Mesenteric fat pad (tissue), 1 donor: ENCODE data around the gene PCDHA1. TPM values are rescaled to one million over a fixed set of nuclear protein-coding genes. Genes with fewer than 3 reads are reported as not detected.
"Not testable (repeated sequence)": the region's sequence is repeated elsewhere in the genome, so short reads cannot be mapped to it uniquely, and the experiment has no call there.

Experiments
- DNase-seq: peaks from one replicate; pipeline ENCODE4 v3.0.0-alpha.2; 2020; ENCODE audit warnings: low spot score
- total RNA-seq: library from RNA; stranded (reverse); fragmentation: NEBNext Ultra II Directional; extraction: Animal tissue kit (Norgen Biotek cat#: 25700); gene quantifications from one replicate; pipeline ENCODE4 v1.2.1, GENCODE V29; 2021
- donor health status: DM: yes; HTN: yes; CAD: no.

PCDHA1 gene
- total RNA-seq, 1 donor from 2014 or later, result not detected

- peak; percentile 82 for DNase-seq
Observed at GRCh38 chr5:140849831-140850634, 64.1 kb downstream of the PCDHA1 start.

- DNase-seq, result no peak
Observed at GRCh38 chr5:140855772-140856674, 70.1 kb downstream of the PCDHA1 start, which contains the start of gene PCDHA10. TSS of gene PCDHA10 (plus strand) at chr5:140855897. CDS start at chr5:140856049, 152 bp downstream.

- no peak for DNase-seq
Observed at GRCh38 chr5:140857177-140857986, 71.4 kb downstream of the PCDHA1 start.

- DNase-seq, result no peak
Observed at GRCh38 chr5:140857987-140858240, 72.0 kb downstream of the PCDHA1 start.

DNA sequence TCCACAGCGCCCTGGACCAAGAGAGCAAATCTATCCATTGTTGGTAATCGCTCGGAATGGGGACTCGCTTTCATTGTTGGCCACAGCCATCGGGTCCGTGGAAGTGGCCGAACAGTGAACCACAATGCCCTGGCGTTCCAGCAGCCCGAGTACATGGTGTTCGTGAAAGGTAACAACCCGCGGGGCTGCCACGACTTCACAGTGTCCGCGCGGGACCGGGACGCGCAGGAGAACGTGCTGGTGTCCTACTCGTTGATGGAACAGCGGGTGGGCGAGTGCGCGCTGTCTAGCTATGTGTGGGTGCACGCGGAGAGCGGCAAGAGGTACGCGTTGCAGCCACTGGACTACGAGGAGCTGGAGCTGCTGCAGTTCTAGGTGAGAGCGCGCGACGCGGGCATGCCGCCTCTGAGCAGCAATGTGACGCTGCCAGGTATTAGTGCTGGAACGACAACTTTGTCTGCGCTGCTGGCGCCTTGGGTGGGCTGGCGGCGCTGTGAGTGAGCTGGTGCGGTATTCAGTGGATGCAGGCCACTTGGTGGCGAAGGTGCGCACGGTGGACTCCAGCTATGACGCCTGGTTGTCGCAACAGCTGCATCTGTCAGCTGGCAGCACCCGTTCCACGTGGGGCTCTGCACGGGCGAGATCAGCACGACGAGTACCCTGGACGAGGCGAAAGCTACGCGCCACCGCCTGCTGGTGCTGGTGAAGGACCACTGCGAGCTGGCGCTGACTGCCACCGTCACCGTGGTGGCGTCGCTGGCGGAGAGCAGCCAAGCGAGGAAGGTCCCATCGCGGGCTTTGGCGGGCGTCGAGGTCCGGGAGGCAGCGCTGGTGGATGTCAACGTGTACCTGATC is 76.7 kb downstream of the PCDHA1 start:
- DNase-seq, result no peak

DNA sequence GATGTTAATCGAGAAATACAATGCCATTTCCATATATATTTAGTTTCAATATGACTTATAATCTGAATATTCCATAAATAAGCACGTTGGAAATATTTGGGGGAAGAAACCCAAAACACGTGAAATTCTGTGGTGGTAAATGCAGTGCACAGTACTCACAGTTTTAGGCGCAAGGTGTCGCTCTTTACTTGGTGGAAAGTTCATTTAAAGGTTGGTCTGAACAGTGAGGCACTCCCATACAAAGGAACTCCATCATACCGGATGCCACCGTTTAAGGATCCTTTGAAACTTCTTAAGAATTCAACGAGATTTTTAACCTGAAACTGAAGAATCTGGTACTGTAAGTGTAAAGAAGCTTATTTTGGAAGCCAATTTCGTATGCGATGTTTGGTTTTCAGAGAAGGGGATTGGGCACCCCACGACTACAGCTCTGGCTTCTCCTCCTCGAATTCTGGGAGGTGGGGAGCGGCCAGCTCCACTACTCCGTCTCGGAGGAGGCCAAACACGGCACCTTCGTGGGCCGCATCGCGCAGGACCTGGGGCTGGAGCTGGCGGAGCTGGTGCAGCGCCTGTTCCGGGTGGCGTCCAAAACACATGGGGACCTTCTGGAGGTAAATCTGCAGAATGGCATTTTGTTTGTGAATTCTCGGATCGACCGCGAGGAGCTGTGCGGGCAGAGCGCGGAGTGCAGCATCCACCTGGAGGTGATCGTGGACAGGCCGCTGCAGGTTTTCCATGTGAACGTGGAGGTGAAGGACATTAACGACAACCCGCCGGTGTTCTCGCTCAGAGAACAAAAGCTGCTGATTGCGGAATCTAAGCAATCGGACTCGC is 83.0 kb downstream of the PCDHA1 start, which contains the start of gene PCDHA11:
TSS of gene PCDHA11 (plus strand) at position 237 of the 834 bp plus-strand sequence. CDS start at position 384, 147 bp downstream.
- no peak for DNase-seq

- DNase-seq, result no peak
Observed at GRCh38 chr5:140869555-140869886, 83.6 kb downstream of the PCDHA1 start.

DNA sequence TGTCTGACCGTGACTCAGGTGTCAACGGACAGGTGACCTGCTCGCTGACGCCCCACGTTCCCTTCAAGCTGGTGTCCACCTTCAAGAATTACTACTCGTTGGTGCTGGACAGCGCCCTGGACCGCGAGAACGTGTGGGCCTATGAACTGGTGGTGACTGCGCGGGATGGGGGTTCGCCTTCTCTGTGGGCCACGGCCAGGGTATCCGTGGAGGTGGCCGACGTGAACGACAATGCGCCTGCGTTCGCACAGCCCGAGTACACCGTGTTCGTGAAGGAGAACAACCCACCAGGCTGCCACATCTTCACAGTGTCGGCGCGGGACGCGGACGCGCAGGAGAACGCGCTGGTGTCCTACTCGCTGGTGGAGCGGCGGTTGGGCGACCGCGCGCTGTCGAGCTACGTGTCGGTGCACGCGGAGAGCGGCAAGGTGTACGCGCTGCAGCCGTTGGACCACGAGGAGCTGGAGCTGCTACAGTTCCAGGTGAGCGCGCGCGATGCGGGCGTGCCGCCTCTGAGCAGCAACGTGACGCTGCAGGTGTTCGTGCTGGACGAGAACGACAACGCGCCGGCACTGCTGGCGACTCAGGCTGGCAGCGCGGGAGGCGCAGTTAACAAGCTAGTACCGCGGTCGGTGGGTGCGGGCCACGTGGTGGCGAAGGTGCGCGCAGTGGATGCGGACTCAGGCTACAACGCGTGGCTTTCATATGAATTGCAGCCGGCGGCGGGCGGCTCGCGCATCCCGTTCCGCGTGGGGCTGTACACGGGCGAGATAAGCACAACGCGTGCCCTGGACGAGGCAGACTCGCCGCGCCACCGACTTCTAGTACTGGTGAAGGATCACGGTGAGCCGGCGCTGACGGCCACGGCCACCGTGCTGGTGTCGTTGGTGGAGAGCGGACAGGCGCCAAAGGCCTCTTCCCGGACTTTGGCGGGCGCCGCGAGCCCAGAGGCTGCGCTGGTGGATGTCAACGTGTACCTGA is 84.6 kb downstream of the PCDHA1 start:
- DNase-seq, result no peak

DNA sequence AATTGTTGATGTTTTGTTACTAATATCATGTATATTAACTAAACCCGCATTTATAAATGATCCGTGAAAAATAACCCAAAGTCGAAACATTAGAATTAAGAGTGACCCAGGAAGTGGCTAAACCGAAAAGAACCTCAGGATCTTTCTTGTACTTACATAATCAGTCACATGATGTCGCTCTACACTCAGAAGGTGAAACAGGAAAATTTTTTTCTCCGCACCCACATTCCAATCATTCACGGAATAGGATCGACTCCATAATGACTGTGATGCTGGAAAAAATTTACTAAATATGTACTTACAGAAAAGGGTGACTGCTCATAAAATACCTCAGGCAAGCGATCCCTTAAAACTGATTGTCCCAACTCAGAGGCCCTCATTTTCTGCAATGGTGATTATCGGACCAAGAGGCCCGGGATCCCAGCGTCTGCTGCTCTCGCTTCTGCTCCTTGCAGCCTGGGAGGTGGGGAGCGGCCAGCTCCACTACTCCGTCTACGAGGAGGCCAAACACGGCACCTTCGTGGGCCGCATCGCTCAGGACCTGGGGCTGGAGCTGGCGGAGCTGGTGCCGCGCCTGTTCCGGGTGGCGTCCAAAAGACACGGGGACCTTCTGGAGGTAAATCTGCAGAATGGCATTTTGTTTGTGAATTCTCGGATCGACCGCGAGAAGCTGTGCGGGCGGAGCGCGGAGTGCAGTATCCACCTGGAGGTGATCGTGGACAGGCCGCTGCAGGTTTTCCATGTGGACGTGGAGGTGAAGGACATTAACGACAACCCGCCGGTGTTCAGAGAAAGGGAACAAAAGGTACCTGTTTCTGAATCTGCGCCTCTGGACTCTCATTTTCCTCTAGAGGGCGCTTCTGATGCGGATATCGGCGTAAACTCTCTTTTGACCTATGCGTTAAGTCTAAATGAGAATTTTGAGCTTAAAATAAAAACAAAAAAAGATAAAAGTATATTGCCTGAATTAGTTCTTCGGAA is 89.4 kb downstream of the PCDHA1 start, which contains the start of gene PCDHA12:
TSS of gene PCDHA12 (plus strand) at position 224 of the 981 bp plus-strand sequence. CDS start at position 389, 165 bp downstream.
- no peak for DNase-seq

GRCh38 chr5:140876541-140877261 is 90.8 kb downstream of the PCDHA1 start:
- DNase-seq, result not testable (repeated sequence)

DNA sequence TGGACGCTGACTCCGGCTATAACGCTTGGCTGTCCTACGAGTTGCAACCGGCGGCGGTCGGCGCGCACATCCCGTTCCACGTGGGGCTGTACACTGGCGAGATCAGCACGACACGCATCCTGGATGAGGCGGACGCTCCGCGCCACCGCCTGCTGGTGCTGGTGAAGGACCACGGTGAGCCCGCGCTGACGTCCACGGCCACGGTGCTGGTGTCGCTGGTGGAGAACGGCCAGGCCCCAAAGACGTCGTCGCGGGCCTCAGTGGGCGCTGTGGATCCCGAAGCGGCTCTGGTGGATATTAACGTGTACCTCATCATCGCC is 91.3 kb downstream of the PCDHA1 start:
- DNase-seq, result no peak

GRCh38 chr5:140881889-140882590 is 96.1 kb downstream of the PCDHA1 start, which contains the start of gene PCDHA13:
TSS of gene PCDHA13 (plus strand) at chr5:140882124. CDS start at chr5:140882269, 145 bp downstream.
- DNase-seq, result no peak

DNA sequence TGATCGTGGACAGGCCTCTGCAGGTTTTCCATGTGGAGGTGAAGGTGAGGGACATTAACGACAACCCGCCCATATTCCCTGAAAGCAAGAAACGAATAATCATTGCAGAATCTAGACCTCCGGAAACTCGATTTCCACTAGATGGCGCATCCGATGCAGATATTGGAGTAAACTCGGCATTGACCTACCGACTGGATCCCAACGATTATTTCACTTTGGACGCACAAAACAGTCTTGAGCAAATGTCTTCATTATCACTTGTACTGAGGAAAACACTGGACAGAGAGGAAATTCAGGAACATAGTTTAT is 96.6 kb downstream of the PCDHA1 start:
- no peak for DNase-seq

GRCh38 chr5:140883373-140883772 is 97.4 kb downstream of the PCDHA1 start:
- DNase-seq, result no peak

- DNase-seq, result no peak
Observed at GRCh38 chr5:140883927-140884697, 98.2 kb downstream of the PCDHA1 start.
